Cardiac muscle cell (in vitro differentiated cells and primary cell): ENCODE results near the gene ZBTB32. TPM values are rescaled to one million over a fixed set of nuclear protein-coding genes. Genes with fewer than 3 reads are reported as not detected.

Experiments used
- DNase-seq, 2 donors: peaks; one replicate each; pipeline versions ENCODE4 v3.0.0 to v3.0.0-alpha.2; 2010 to 2017; ENCODE audit warnings: low read depth in 1 of 2, low spot score in 1 of 2
- H3K27ac ChIP-seq: fragments of 200-600 bp; sonication (generic); 2 replicates; pipeline ENCODE4 v1.5.1; 2016
- H3K27me3 ChIP-seq: fragments of 200-600 bp; sonication (generic); 2 replicates; pipeline ENCODE4 v1.6.0; 2016; ENCODE audit warnings: control low read depth
- H3K36me3 ChIP-seq: fragments of 200-600 bp; sonication (generic); 2 replicates; pipeline ENCODE4 v1.5.1; 2016; ENCODE audit warnings: control low read depth
- H3K4me1 ChIP-seq: fragments of 200-600 bp; sonication (generic); 2 replicates; pipeline ENCODE4 v1.8.1; 2017; ENCODE audit warnings: low read depth, mild to moderate bottlenecking, mixed run types
- H3K4me3 ChIP-seq: fragments of 200-600 bp; sonication (generic); 2 replicates; pipeline ENCODE4 v1.5.1; 2016; ENCODE audit warnings: mild to moderate bottlenecking
- H3K9me3 ChIP-seq: fragments of 200-600 bp; sonication (generic); 2 replicates; pipeline ENCODE4 v1.5.1; 2017; ENCODE audit warnings: low read depth, mild to moderate bottlenecking, control low read depth
- polyA plus RNA-seq: library from polyadenylated mRNA; unstranded; fragments of >200 nt; fragmentation: Nextera tagmentation; extraction: Ambion mirVana; gene quantifications from 2 replicates; pipeline ENCODE4 v1.2.1, GENCODE V29; 2016
- total RNA-seq: library from RNA; depleted of rRNA; stranded (reverse); fragments of >200 nt; gene quantifications from 2 replicates; pipeline ENCODE4 v1.2.3, GENCODE V29; 2016
- TF ChIP-seq, protein P1 (sequence below): IDR thresholded peaks from 2 replicates; pipeline ENCODE4 v1.5.1; 2012; ENCODE audit warnings: low read depth, mild to moderate bottlenecking, low read length

ZBTB32 gene
- total and polyA plus RNA-seq, 2 experiments from 2014 or later: 0.53 TPM; not detected in 1

- TF ChIP-seq, protein P1, sequence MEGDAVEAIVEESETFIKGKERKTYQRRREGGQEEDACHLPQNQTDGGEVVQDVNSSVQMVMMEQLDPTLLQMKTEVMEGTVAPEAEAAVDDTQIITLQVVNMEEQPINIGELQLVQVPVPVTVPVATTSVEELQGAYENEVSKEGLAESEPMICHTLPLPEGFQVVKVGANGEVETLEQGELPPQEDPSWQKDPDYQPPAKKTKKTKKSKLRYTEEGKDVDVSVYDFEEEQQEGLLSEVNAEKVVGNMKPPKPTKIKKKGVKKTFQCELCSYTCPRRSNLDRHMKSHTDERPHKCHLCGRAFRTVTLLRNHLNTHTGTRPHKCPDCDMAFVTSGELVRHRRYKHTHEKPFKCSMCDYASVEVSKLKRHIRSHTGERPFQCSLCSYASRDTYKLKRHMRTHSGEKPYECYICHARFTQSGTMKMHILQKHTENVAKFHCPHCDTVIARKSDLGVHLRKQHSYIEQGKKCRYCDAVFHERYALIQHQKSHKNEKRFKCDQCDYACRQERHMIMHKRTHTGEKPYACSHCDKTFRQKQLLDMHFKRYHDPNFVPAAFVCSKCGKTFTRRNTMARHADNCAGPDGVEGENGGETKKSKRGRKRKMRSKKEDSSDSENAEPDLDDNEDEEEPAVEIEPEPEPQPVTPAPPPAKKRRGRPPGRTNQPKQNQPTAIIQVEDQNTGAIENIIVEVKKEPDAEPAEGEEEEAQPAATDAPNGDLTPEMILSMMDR: peak; percentile 32
- peak; percentile 99 to 100 for DNase-seq
- H3K4me3 ChIP-seq: peak overlapping the region; percentile 57
- H3K9me3 ChIP-seq: no peaks in the 10 kb centered on the region
- peaks cover 3% of the 10 kb centered on the region for H3K4me1 ChIP-seq
- H3K27ac ChIP-seq: peak overlapping the region; percentile 92
- H3K36me3 ChIP-seq: peaks cover 11% of the 10 kb centered on the region
- H3K27me3 ChIP-seq: no peaks in the 10 kb centered on the region
Measured at GRCh38 chr19:35740423-35741202, 36.3 kb downstream of the ZBTB32 start.

DNA sequence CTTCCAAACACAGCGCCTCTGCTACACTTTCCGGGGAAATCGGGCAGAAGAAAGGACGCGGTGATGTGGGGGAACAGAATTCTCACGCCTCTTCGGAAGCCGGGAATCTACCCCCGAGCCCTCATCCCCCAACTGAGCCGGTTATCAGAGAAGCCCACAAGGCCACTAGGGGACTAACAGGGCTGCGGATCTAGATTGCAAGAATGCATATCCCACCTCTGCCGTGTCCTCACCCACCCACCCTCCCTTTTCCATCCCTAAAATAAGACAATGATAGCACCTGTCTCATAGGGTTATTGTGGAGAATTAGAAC, 36.8 kb downstream of the ZBTB32 start:
- H3K4me3 ChIP-seq: peak overlapping the region; percentile 45
- no peaks in the 10 kb centered on the region for H3K27me3 ChIP-seq
- peaks cover 11% of the 10 kb centered on the region for H3K36me3 ChIP-seq
- H3K27ac ChIP-seq: peak overlapping the region; percentile 92
- no peaks in the 10 kb centered on the region for H3K9me3 ChIP-seq
- DNase-seq: no peak
- peaks cover 3% of the 10 kb centered on the region for H3K4me1 ChIP-seq
- TF ChIP-seq, protein P1: no peak

- Histone ChIP-seq H3K9me3 (no peaks in the 10 kb centered on the region), H3K36me3 (peaks cover 7% of the 10 kb centered on the region), H3K4me1 (peaks cover 3% of the 10 kb centered on the region), H3K27ac (peak within 1 kb of the TSS; percentile 92), H3K27me3 (no peaks in the 10 kb centered on the region), H3K4me3 (peak within 1 kb of the TSS; percentile 45)
- TF ChIP-seq, protein P1: no peak
- DNase-seq: no peak
Measured at GRCh38 chr19:35742121-35742724, 37.9 kb downstream of the ZBTB32 start, which contains the start of gene IGFLR1. Gene IGFLR1, minus strand, starts transcription at chr19:35742452. Its CDS starts 1,272 bp downstream, at chr19:35741180.

DNA sequence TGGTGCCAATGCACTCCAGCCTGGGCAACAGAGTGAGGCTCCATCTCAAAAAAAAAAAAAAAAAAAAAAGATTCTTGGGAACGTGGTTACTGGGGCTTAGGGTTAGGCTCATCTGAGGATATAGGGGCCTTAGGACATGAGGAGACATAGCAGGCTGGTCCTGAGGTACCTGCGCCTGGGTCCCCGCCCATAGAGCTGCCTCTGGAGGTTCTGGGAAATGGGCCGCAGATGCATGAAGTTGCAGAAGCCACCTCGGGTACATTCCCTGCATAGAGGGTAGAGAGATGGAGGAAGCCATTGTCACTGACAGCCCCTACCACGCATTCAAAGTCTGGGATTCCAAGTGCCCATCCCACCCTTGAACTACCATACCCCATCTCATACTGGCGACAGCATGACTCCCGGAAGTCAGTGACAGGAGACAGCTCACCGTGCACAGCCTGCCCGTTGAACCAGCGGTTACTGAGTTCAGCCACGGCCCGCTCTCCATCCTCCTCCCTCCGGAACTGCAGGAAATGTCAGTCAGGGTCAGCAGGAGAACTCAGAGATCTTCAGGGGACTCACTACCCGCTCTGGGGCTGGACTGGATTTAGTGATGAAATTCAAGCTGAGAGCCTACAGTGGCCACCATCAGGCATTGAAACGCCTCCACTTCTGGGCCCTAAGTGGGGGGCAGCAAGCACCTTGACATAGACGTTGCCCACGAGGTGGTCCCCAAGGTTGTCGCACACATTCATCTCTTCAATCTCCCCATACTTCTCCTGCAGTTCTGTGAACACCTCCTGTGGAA, 39.5 kb downstream of the ZBTB32 start:
- H3K27me3 ChIP-seq: no peaks in the 10 kb centered on the region
- TF ChIP-seq, protein P1: no peak
- no peaks in the 10 kb centered on the region for H3K9me3 ChIP-seq
- H3K27ac ChIP-seq: no peak overlapping the region
- DNase-seq: no peak
- H3K4me1 ChIP-seq: peaks cover 3% of the 10 kb centered on the region
- peaks cover under 1% of the 10 kb centered on the region for H3K36me3 ChIP-seq
- no peak overlapping the region for H3K4me3 ChIP-seq

DNA sequence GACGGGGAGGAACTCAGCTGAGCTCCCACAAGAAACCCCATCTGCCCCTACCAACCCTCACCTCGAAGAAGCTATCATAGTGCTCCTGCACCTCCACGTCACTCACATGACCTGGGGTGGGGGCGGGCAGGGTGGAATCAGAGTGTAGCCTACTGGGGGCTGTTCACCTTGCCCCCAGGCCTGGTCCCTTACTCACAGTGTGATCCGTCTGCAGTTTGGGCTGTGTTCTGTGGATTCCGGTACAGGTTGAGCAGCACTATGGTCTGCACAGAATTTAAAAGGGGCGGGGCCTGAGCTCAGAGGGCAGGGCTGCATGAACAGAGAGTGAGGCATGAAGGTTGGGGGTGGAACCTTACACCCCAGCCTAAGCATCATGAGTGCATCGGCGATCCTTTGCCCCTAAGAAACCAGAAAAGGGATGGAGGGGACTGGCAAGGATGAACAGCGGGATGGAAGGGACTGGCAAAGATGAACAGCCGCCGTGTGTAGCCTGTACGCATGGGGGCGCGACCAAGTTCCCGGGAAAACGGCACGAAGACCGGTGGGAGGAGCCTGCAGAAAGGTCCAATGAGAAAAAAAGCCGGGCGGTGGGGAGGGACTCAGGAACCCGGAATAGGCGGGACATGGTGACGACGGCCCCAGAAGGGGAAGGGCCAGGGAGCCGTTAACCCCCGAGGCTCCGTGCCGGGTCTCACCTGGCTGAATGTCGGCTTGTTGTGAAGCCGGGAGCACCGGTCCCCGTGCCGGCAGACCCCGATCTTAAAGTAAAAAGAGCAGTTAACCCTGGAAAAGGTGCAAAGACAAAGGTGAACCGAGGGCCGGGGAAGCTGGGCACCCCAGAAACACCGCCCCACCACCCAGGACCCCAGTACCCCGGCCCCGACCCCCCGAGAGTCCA, 40.3 kb downstream of the ZBTB32 start:
- TF ChIP-seq, protein P1: peak; percentile 64
- H3K4me3 ChIP-seq: peak overlapping the region; percentile 76
- peak; percentile 97 to 99 for DNase-seq
- H3K27me3 ChIP-seq: no peaks in the 10 kb centered on the region
- H3K4me1 ChIP-seq: peaks cover 3% of the 10 kb centered on the region
- no peaks in the 10 kb centered on the region for H3K9me3 ChIP-seq
- peak overlapping the region; percentile 98 for H3K27ac ChIP-seq
- no peaks in the 10 kb centered on the region for H3K36me3 ChIP-seq
